ENCODE results near the gene RBBP8NL. TPM values are rescaled to one million over a fixed set of nuclear protein-coding genes. Genes with fewer than 3 reads are reported as not detected.

The RBBP8NL gene
- total RNA-seq, 1 experiment from 2014 or later, result 0.28 TPM

DNA sequence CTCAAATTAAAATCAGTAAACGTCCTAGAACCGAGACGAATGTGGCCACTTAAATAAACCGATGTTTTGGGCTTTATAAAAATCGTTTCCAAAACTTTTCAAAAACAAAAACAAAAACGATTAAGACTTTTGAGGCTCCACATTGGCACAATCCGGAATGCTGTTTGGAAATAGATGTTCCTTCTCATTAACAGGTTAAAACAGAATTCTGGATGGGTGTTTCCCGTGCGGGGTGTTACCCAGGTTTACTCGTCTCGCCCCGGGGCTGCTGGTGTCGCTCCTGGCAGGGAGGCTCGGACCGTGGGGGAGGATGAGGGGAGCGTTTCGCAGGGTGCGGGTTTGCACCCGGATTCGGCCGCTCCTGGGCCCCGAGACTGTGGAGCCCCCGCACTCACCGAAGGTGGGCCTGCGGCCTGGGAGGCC, 47.3 kb upstream of the RBBP8NL start:
- Histone ChIP-seq H3T11ph (ENCODE audit: low read length) (no peak overlapping the region), H4K91ac (ENCODE audit: insufficient read length, low read depth, low read length) (no peak overlapping the region), H3K9me3 (ENCODE audit: control insufficient read depth, low read depth, low read length) (no peaks in the 10 kb centered on the region), H3K4me2 (ENCODE audit: insufficient read depth, insufficient read length, low read length) (peak overlapping the region; percentile 25), H2BK120ac (ENCODE audit: low read depth, low read length, poor library complexity, severe bottlenecking) (no peak overlapping the region), H3K27ac (ENCODE audit: insufficient read length, low read depth, low read length) (no peak overlapping the region), H4K20me1 (ENCODE audit: control insufficient read depth, insufficient read depth, insufficient read length) (no peaks in the 10 kb centered on the region), H2AK5ac (ENCODE audit: insufficient read length, low read length) (no peak overlapping the region), H2BK12ac (ENCODE audit: insufficient read length, low read depth, low read length) (no peak overlapping the region), H4K8ac (replicated peaks; ENCODE audit: insufficient read length, low read depth, low read length) (no peak overlapping the region), H3K4me1 (ENCODE audit: insufficient read depth, low read length) (no peaks in the 10 kb centered on the region), H3K23ac (ENCODE audit: insufficient read length, low read depth, low read length) (no peak overlapping the region), H2BK5ac (ENCODE audit: insufficient read length, low read length) (no peak overlapping the region), H3K56ac (ENCODE audit: insufficient read length, low read depth, low read length) (no peak overlapping the region), H3K27me3 (ENCODE audit: insufficient read depth, low read length) (peaks cover 45% of the 10 kb centered on the region), H2BK15ac (ENCODE audit: low read depth, low read length) (no peak overlapping the region), H2AFZ (ENCODE audit: low read length) (no peak overlapping the region), H4K5ac (ENCODE audit: insufficient read length, low read depth, low read length) (no peak overlapping the region), H3K23me2 (ENCODE audit: insufficient read length, low read depth, low read length, poor library complexity, severe bottlenecking) (peaks cover 16% of the 10 kb centered on the region), H3K14ac (ENCODE audit: insufficient read depth, low read length) (no peak overlapping the region), H3K79me2 (ENCODE audit: insufficient read depth, low read length) (no peaks in the 10 kb centered on the region), H3K9ac (ENCODE audit: extremely low read depth, insufficient read length, low read length) (no peak overlapping the region), H2BK20ac (ENCODE audit: low read depth, low read length, poor library complexity, severe bottlenecking) (no peak overlapping the region), H3K18ac (ENCODE audit: insufficient read length, low read depth, low read length) (no peak overlapping the region), H3K4ac (ENCODE audit: low read depth, low read length) (no peak overlapping the region), H3K79me1 (ENCODE audit: insufficient read depth, low read depth, low read length, poor library complexity, severe bottlenecking) (no peaks in the 10 kb centered on the region)
- TF ChIP-seq, protein P1, sequence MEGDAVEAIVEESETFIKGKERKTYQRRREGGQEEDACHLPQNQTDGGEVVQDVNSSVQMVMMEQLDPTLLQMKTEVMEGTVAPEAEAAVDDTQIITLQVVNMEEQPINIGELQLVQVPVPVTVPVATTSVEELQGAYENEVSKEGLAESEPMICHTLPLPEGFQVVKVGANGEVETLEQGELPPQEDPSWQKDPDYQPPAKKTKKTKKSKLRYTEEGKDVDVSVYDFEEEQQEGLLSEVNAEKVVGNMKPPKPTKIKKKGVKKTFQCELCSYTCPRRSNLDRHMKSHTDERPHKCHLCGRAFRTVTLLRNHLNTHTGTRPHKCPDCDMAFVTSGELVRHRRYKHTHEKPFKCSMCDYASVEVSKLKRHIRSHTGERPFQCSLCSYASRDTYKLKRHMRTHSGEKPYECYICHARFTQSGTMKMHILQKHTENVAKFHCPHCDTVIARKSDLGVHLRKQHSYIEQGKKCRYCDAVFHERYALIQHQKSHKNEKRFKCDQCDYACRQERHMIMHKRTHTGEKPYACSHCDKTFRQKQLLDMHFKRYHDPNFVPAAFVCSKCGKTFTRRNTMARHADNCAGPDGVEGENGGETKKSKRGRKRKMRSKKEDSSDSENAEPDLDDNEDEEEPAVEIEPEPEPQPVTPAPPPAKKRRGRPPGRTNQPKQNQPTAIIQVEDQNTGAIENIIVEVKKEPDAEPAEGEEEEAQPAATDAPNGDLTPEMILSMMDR (conservative IDR thresholded peaks at IDR 0.05), result no peak
- no peak for DNase-seq
- WGBS (ENCODE audit: extremely low coverage, insufficient read length, low lambda C conversion rate), result no CpG with 5 or more reads among the region's 25 CpGs
- H3K27ac Mint-ChIP-seq, result no peak overlapping the region
- peaks cover 9 to 39% of the 10 kb centered on the region in 2 experiments for H3K4me1 Mint-ChIP-seq
- H3K27me3 Mint-ChIP-seq (ENCODE audit: low read depth), result peaks cover 83% of the 10 kb centered on the region
- no peaks in the 10 kb centered on the region; a peak in 1 of 7 replicates for H3K36me3 Mint-ChIP-seq (ENCODE audit: insufficient read depth in 1 of 3, low read depth in 3 of 3)
- H3K4me3 Mint-ChIP-seq, result peak overlapping the region; percentile 42 to 76
- H3K9me3 Mint-ChIP-seq, result peaks cover 0 to 2% of the 10 kb centered on the region in 2 experiments; a peak in 1 of 5 replicates

All from H9 (cell line).